Activated T-cell treated with anti-CD3 and anti-CD28 coated beads, Interleukin-2, amount 50 U/mL, for 24 hours (primary cell): ENCODE results near the gene ILF3.

Experiments used
- DNase-seq: peaks from one replicate; pipeline ENCODE4 v3.0.0-alpha.2; 2020
- H3K27ac Mint-ChIP-seq: 2 replicates; pipeline ENCODE4 v1.8.0; 2020; ENCODE audit warnings: mild to moderate bottlenecking, mixed read lengths
- H3K27me3 Mint-ChIP-seq: 2 replicates; pipeline ENCODE4 v1.8.0; 2020; ENCODE audit warnings: mixed read lengths
- H3K36me3 Mint-ChIP-seq: 2 replicates; pipeline ENCODE4 v1.8.0; 2020; ENCODE audit warnings: low read depth, mixed read lengths
- H3K4me1 Mint-ChIP-seq: 2 replicates; pipeline ENCODE4 v1.8.0; 2020; ENCODE audit warnings: low read depth, mixed read lengths
- H3K4me3 Mint-ChIP-seq: 2 replicates; pipeline ENCODE4 v1.8.0; 2020; ENCODE audit warnings: mild to moderate bottlenecking, moderate library complexity, mixed read lengths
- H3K9me3 Mint-ChIP-seq: 2 replicates; pipeline ENCODE4 v1.8.0; 2020; ENCODE audit warnings: mixed read lengths

The ILF3 gene

DNA sequence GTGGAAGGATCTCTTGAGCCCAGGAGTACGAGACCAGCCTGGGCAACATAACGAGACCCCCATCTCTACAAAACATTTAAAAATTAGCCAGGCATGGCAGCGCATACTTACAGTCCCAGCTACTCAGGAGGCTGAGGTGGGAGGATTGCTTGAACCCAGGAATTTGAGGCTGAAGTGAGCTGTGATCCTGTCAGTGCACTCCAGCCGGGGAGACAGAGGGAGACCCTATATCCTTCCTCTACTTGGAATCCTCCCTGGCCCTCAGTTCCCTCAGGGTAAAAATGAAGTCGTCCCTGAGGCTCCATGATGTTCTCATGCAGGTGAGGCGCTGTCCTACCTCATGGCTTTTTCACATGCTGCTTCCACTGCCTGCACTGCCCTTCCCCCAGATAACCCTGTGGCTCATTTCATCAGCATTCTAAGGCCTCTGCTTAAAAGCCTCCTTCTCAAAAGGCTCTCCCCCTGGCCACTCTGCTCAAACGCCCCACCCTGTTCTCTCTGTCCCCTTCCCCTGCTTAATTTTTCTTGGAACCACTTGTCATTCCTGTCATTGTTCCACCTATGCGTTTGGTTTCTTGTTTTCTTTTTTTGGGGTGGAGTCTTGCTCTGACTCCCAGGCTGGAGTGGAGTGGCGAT, 82.9 kb downstream of the ILF3 start:
- peaks cover 37% of the 10 kb centered on the region for H3K36me3 Mint-ChIP-seq
- no peak overlapping the region for H3K4me3 Mint-ChIP-seq
- no peak for DNase-seq
- no peaks in the 10 kb centered on the region for H3K27me3 Mint-ChIP-seq
- H3K9me3 Mint-ChIP-seq = no peaks in the 10 kb centered on the region
- H3K4me1 Mint-ChIP-seq = peaks cover 45% of the 10 kb centered on the region
- peak overlapping the region; percentile 74 for H3K27ac Mint-ChIP-seq

DNA sequence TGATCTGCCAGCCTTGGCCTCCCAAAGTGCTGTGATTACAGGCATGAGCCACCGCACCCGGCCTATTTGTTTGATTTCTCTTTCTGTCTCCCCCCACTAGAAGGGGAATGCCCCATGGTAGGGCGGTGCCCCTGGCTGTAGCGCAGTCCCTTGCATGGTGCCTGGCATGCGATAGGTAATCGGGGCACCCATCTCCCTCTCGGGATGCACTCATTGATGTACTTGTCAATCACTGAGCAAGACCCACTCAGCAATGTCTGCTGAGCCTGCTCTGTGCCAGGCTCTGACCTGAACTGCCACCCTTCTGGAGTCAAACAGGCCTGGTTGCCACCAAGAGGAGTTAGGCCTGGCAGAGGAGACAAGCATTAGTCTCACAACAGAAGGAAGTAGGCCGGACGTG, 83.6 kb downstream of the ILF3 start:
- Mint-ChIP-seq H3K27ac (peak overlapping the region; percentile 74), H3K36me3 (peaks cover 37% of the 10 kb centered on the region), H3K27me3 (no peaks in the 10 kb centered on the region), H3K4me1 (peaks cover 48% of the 10 kb centered on the region), H3K4me3 (no peak overlapping the region), H3K9me3 (no peaks in the 10 kb centered on the region)
- no peak for DNase-seq

DNA sequence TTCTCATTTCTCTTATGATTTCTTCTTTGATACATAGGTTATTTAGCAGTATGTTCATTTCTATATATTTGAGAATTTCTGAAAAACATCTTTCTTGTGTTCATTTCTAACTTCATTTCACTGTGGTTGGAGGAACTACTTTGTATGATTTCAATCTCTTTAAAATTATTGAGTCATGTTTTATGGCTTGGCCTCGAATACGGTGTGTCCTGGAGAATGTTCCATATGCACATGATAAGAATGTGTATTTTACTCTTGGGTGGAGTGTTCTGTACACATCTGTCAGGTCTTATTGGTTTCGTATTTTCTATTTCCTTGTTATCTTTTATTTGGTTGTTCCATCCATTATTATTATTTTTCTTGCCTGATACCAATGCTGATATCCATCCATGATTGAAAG, 86.7 kb downstream of the ILF3 start:
- H3K4me3 Mint-ChIP-seq = no peak overlapping the region
- no peak for DNase-seq
- H3K27ac Mint-ChIP-seq = no peak overlapping the region
- peaks cover 30% of the 10 kb centered on the region for H3K36me3 Mint-ChIP-seq
- no peaks in the 10 kb centered on the region for H3K27me3 Mint-ChIP-seq
- peaks cover 58% of the 10 kb centered on the region for H3K4me1 Mint-ChIP-seq
- H3K9me3 Mint-ChIP-seq = no peaks in the 10 kb centered on the region
